CD4-positive, alpha-beta memory T cell (primary cell): Measurements from ENCODE around the gene B4GALT2. TPM values are rescaled to one million over a fixed set of nuclear protein-coding genes. Genes with fewer than 3 reads are reported as not detected.

Experiments used
- CTCF ChIA-PET: fragments of 350-600 bp; sonication (Branson Sonifier 250); formaldehyde crosslinking; loops from one replicate; lab custom pipeline; 2021; ENCODE audit warnings: inconsistent platforms; ENCODE audit not compliant: partially characterized antibody; lab: Charles Lee
- POLR2A ChIA-PET: fragments of 350-600 bp; sonication (Branson Sonifier 250); formaldehyde crosslinking; loops from one replicate; lab custom pipeline; 2021; ENCODE audit not compliant: partially characterized antibody; lab: Charles Lee
- DNase-seq, 5 donors: peaks; one replicate each; pipeline versions ENCODE4 v3.0.0 to v3.0.0-alpha.2; 2020 to 2022; ENCODE audit warnings: mixed read lengths in 1 of 5
- H3K27ac ChIP-seq: one replicate; pipeline ENCODE4 v1.7.0; 2013; ENCODE audit warnings: low read depth, low read length
- H3K27me3 ChIP-seq: 2 replicates; pipeline ENCODE4 v1.7.0; 2013; ENCODE audit warnings: mild to moderate bottlenecking, low read length, moderate library complexity; ENCODE audit not compliant: insufficient read depth
- H3K36me3 ChIP-seq: 2 replicates; pipeline ENCODE4 v1.7.0; 2013; ENCODE audit warnings: mild to moderate bottlenecking, low read length, moderate library complexity; ENCODE audit not compliant: insufficient read depth
- H3K4me1 ChIP-seq: 2 replicates; pipeline ENCODE4 v1.7.0; 2013; ENCODE audit warnings: mild to moderate bottlenecking, low read length, moderate library complexity; ENCODE audit not compliant: insufficient read depth
- H3K4me3 ChIP-seq, 2 donors: one replicate each; pipeline ENCODE4 v1.7.0; 2013; ENCODE audit warnings: low read length in 2 of 2, mild to moderate bottlenecking in 1 of 2
- H3K9me3 ChIP-seq, 2 donors: one replicate each; pipeline ENCODE4 v1.7.0; 2013; ENCODE audit warnings: low read length in 2 of 2, control low read depth in 1 of 2; ENCODE audit not compliant: control insufficient read depth in 1 of 2
- H3K27ac Mint-ChIP-seq, 7 donors: one replicate each; pipeline ENCODE4 v1.8.0; 2020 to 2021; ENCODE audit warnings: mixed read lengths in 7 of 7, mild to moderate bottlenecking in 6 of 7, inconsistent platforms in 3 of 7, moderate library complexity in 3 of 7
- H3K27me3 Mint-ChIP-seq, 2 donors: one replicate each; pipeline ENCODE4 v1.8.0; 2020 to 2021; ENCODE audit warnings: mixed read lengths in 2 of 2
- H3K36me3 Mint-ChIP-seq, 2 donors: one replicate each; pipeline ENCODE4 v1.8.0; 2020 to 2021; ENCODE audit warnings: mixed read lengths in 2 of 2, inconsistent platforms in 1 of 2, mild to moderate bottlenecking in 1 of 2
- H3K4me1 Mint-ChIP-seq, 4 donors: one replicate each; pipeline ENCODE4 v1.8.0; 2020 to 2021; ENCODE audit warnings: mixed read lengths in 4 of 4, mild to moderate bottlenecking in 1 of 4
- H3K4me3 Mint-ChIP-seq, 8 donors: one replicate each; pipeline ENCODE4 v1.8.0; 2020 to 2021; ENCODE audit warnings: mixed read lengths in 8 of 8, mild to moderate bottlenecking in 7 of 8, moderate library complexity in 6 of 8, inconsistent platforms in 3 of 8
- H3K9me3 Mint-ChIP-seq, 8 donors: one replicate each; pipeline ENCODE4 v1.8.0; 2020 to 2021; ENCODE audit warnings: mixed read lengths in 8 of 8, mild to moderate bottlenecking in 5 of 8, inconsistent platforms in 3 of 8, moderate library complexity in 1 of 8
- intact Hi-C: fragments of 100-400 bp; cut with micrococcal nuclease; formaldehyde crosslinking; loops from one replicate; pipeline ENCODE4 v1.15.1; 2023
- polyA plus RNA-seq, 2 donors: library from polyadenylated mRNA; unstranded; fragments of 300-500 nt; fragmentation: Illumina TruSeq; gene quantifications; one replicate each; pipeline ENCODE4 v1.2.3, GENCODE V29; 2021
- total RNA-seq, 2 experiments: library from RNA; stranded (reverse); gene quantifications; one replicate each; pipeline ENCODE4 v1.2.3, GENCODE V29; 2021

The B4GALT2 gene
- total and polyA plus RNA-seq, 4 experiments from 2014 or later, result 0.26 to 2.1 (median 1.0) TPM

GRCh38 chr1:43952731-43953346 lies 26.2 kb upstream of the B4GALT2 start:
- Mint-ChIP-seq H3K27ac (no peak overlapping the region), H3K4me3 (no peak overlapping the region), H3K27me3 (no peaks in the 10 kb centered on the region), H3K4me1 (peaks cover 15 to 39% (median 22%) of the 10 kb centered on the region in 4 donors), H3K36me3 (peaks cover 18 to 20% of the 10 kb centered on the region in 2 donors), H3K9me3 (no peaks in the 10 kb centered on the region)
- Histone ChIP-seq H3K4me1 (peaks cover 8% of the 10 kb centered on the region), H3K36me3 (no peaks in the 10 kb centered on the region), H3K4me3 (no peak overlapping the region), H3K9me3 (no peaks in the 10 kb centered on the region), H3K27ac (no peak overlapping the region), H3K27me3 (no peaks in the 10 kb centered on the region)
- intact Hi-C loops, result no loop called here
- DNase-seq, result no peak
- POLR2A ChIA-PET, result interaction anchor here (1.3 kb wide), 1 partner anchor 17 kb away, joined by 5 read pairs; the partner anchor contains the start of gene DPH2
- CTCF ChIA-PET, result interaction anchor here (1.0 to 4.1 kb wide), 3 partner anchors 19 to 84 kb away, joined by 3 to 17 read pairs (median 4); partner anchors contain the start of gene ARTN

GRCh38 chr1:43953361-43953760 lies 25.6 kb upstream of the B4GALT2 start:
- Mint-ChIP-seq H3K27me3 (no peaks in the 10 kb centered on the region), H3K4me1 (peaks cover 12 to 34% (median 18%) of the 10 kb centered on the region in 4 donors), H3K27ac (no peak overlapping the region), H3K4me3 (no peak overlapping the region), H3K9me3 (no peaks in the 10 kb centered on the region), H3K36me3 (peaks cover 23 to 25% of the 10 kb centered on the region in 2 donors)
- Histone ChIP-seq H3K27ac (no peak overlapping the region), H3K27me3 (no peaks in the 10 kb centered on the region), H3K36me3 (no peaks in the 10 kb centered on the region), H3K4me3 (no peak overlapping the region), H3K9me3 (no peaks in the 10 kb centered on the region), H3K4me1 (peaks cover 2% of the 10 kb centered on the region)
- no peak for DNase-seq
- CTCF ChIA-PET, result interaction anchor here (1.0 to 4.1 kb wide), 4 partner anchors 19 to 83 kb away, joined by 3 to 17 read pairs (median 8); partner anchors contain the start of gene ARTN
- POLR2A ChIA-PET, result interaction anchor here (1.3 kb wide), 1 partner anchor 16 kb away, joined by 5 read pairs; the partner anchor contains the start of gene DPH2
- intact Hi-C loops, result no loop called here

GRCh38 chr1:43954036-43954435 lies 25.0 kb upstream of the B4GALT2 start:
- Mint-ChIP-seq H3K27ac (no peak overlapping the region), H3K27me3 (no peaks in the 10 kb centered on the region), H3K4me3 (no peak overlapping the region), H3K36me3 (peaks cover 29 to 32% of the 10 kb centered on the region in 2 donors), H3K9me3 (no peaks in the 10 kb centered on the region), H3K4me1 (peaks cover 9 to 27% (median 14%) of the 10 kb centered on the region in 4 donors)
- intact Hi-C loops, result no loop called here
- Histone ChIP-seq H3K27ac (no peak overlapping the region), H3K4me3 (no peak overlapping the region), H3K27me3 (no peaks in the 10 kb centered on the region), H3K4me1 (no peaks in the 10 kb centered on the region), H3K36me3 (no peaks in the 10 kb centered on the region), H3K9me3 (no peaks in the 10 kb centered on the region)
- no peak for DNase-seq
- CTCF ChIA-PET, result interaction anchor here (1.0 to 4.1 kb wide), 3 partner anchors 20 to 51 kb away, joined by 4 to 17 read pairs (median 11); partner anchors contain the start of gene ARTN
- POLR2A ChIA-PET, result interaction anchor here (1.3 kb wide), 1 partner anchor 16 kb away, joined by 5 read pairs; the partner anchor contains the start of gene DPH2

GRCh38 chr1:43956234-43956633 lies 22.8 kb upstream of the B4GALT2 start:
- ChIA-PET POLR2A (no interaction called here), CTCF (interaction anchor here (0.9 to 4.1 kb wide), 3 partner anchors 22 to 92 kb away, joined by 3 to 17 read pairs (median 11); partner anchors contain the start of gene ARTN)
- Mint-ChIP-seq H3K27ac (no peak overlapping the region), H3K4me3 (no peak overlapping the region), H3K36me3 (peaks cover 23 to 28% of the 10 kb centered on the region in 2 donors), H3K4me1 (peaks cover 2 to 9% (median 5%) of the 10 kb centered on the region in 4 donors), H3K27me3 (no peaks in the 10 kb centered on the region), H3K9me3 (no peaks in the 10 kb centered on the region)
- no peak overlapping the region for H3K4me3 ChIP-seq
- H3K4me1 ChIP-seq, result no peaks in the 10 kb centered on the region
- H3K36me3 ChIP-seq, result no peaks in the 10 kb centered on the region
- intact Hi-C loops, result no loop called here
- no peaks in the 10 kb centered on the region for H3K9me3 ChIP-seq
- no peaks in the 10 kb centered on the region for H3K27me3 ChIP-seq
- no peak for DNase-seq
- no peak overlapping the region for H3K27ac ChIP-seq

- H3K9me3 Mint-ChIP-seq, result no peaks in the 10 kb centered on the region
- H3K4me3 Mint-ChIP-seq, result no peak overlapping the region
- Histone ChIP-seq H3K27me3 (no peaks in the 10 kb centered on the region), H3K9me3 (no peaks in the 10 kb centered on the region), H3K4me1 (no peaks in the 10 kb centered on the region), H3K27ac (no peak overlapping the region), H3K36me3 (no peaks in the 10 kb centered on the region), H3K4me3 (no peak overlapping the region)
- H3K36me3 Mint-ChIP-seq, result peaks cover 28 to 35% of the 10 kb centered on the region in 2 donors
- no peak for DNase-seq
- no peaks in the 10 kb centered on the region for H3K27me3 Mint-ChIP-seq
- peak overlapping the region in 1 of 7 donors; percentile 30 for H3K27ac Mint-ChIP-seq
- intact Hi-C loops, result no loop called here
- CTCF ChIA-PET, result interaction anchor here (1.0 to 2.4 kb wide), 2 partner anchors 23 to 48 kb away, joined by 3 to 6 read pairs; no protein-coding TSS in a partner anchor
- POLR2A ChIA-PET, result interaction anchor here (1.5 kb wide), 1 partner anchor 10 kb away, joined by 3 read pairs; the partner anchor contains the start of gene IPO13
- peaks cover 0 to 6% (median 3%) of the 10 kb centered on the region in 4 donors for H3K4me1 Mint-ChIP-seq
Measured at GRCh38 chr1:43957407-43958040, 21.5 kb upstream of the B4GALT2 start.

- ChIA-PET POLR2A (interaction anchor here (1.5 kb wide), 1 partner anchor 12 kb away, joined by 3 read pairs; the partner anchor contains the start of gene IPO13), CTCF (interaction anchor here (1.0 to 2.4 kb wide), 3 partner anchors 24 to 47 kb away, joined by 3 to 6 read pairs (median 3); no protein-coding TSS in a partner anchor)
- Mint-ChIP-seq H3K27me3 (no peaks in the 10 kb centered on the region), H3K27ac (peak overlapping the region in 1 of 7 donors; percentile 51), H3K9me3 (no peaks in the 10 kb centered on the region), H3K36me3 (peaks cover 31 to 39% of the 10 kb centered on the region in 2 donors), H3K4me3 (no peak overlapping the region), H3K4me1 (peaks cover 0 to 6% (median 3%) of the 10 kb centered on the region in 4 donors)
- H3K27ac ChIP-seq, result no peak overlapping the region
- no peaks in the 10 kb centered on the region for H3K4me1 ChIP-seq
- intact Hi-C loops, result no loop called here
- no peaks in the 10 kb centered on the region for H3K27me3 ChIP-seq
- no peaks in the 10 kb centered on the region for H3K9me3 ChIP-seq
- no peak for DNase-seq
- no peak overlapping the region for H3K4me3 ChIP-seq
- H3K36me3 ChIP-seq, result no peaks in the 10 kb centered on the region
Measured at GRCh38 chr1:43958351-43959255, 20.4 kb upstream of the B4GALT2 start.
